Adipocyte (in vitro differentiated cells): ENCODE measurements around the gene NEDD4.
"Not testable (repeated sequence)": the region's sequence is repeated elsewhere in the genome, so short reads cannot be mapped to it uniquely, and the experiment has no call there.

Experiments
- DNase-seq: peaks from one replicate; pipeline ENCODE4 v3.0.0-alpha.2; 2015; ENCODE audit warnings: low read depth
- H3K27me3 ChIP-seq: replicated peaks from 2 replicates; pipeline ENCODE4 v1.7.0; 2013; ENCODE audit warnings: mild to moderate bottlenecking, low read length, moderate library complexity; ENCODE audit not compliant: control insufficient read depth, insufficient read depth
- H3K36me3 ChIP-seq: 2 replicates; pipeline ENCODE4 v1.7.0; 2013; ENCODE audit warnings: low read length, mild to moderate bottlenecking, moderate library complexity; ENCODE audit not compliant: control insufficient read depth, insufficient read depth, severe bottlenecking
- H3K4me1 ChIP-seq: 2 replicates; pipeline ENCODE4 v1.7.0; 2013; ENCODE audit warnings: mild to moderate bottlenecking, low read length, moderate library complexity; ENCODE audit not compliant: control insufficient read depth, insufficient read depth
- H3K4me3 ChIP-seq: 2 replicates; pipeline ENCODE4 v1.7.0; 2013; ENCODE audit warnings: mild to moderate bottlenecking, low read length, moderate library complexity
- H3K9ac ChIP-seq: 2 replicates; pipeline ENCODE4 v1.7.0; 2013; ENCODE audit warnings: mild to moderate bottlenecking, low read length, moderate library complexity
- H3K9me3 ChIP-seq: 2 replicates; pipeline ENCODE4 v1.7.0; 2013; ENCODE audit warnings: mild to moderate bottlenecking, low read length, moderate library complexity; ENCODE audit not compliant: control insufficient read depth

The NEDD4 gene

DNA sequence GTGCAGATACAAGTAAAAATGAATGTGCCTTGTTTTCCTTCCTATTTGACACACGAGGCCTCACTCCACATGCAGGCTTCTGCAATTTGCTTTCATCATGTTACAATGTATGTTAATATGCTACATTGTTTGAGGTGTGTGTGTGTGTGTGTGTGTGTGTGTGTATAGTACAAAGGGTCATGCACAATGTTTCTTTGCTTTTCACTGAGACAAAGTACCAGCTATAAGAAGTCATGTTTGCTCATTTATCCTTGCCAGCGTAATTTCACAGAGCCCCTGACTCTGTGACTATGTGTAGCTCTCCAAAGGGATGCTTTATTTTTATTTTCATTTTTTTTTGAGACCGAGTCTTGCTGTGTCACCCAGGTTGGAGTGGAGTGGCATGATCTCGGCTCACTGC is 38.0 kb upstream of the NEDD4 start:
- H3K27me3 ChIP-seq: no peaks in the 10 kb centered on the region

DNA sequence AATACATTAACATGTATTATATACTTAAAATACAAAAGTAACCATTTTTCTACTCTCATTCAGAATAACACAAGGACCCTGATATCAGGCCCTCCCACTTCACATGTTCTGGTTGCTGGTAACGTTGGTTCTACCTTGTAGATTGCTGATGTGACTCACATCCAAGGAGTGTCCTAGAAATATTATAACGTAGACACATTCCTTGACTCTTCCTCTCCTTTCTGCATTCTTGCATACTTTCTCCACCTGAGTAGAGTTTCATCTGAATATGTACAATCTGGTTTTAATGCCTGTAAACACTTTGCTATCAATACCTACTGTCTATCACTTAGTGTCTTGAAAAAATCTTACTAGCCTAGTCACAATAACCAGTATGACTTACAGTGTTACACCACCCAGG is 35.0 kb upstream of the NEDD4 start:
- Histone ChIP-seq H3K9me3 (no peaks in the 10 kb centered on the region), H3K27me3 (no peaks in the 10 kb centered on the region), H3K4me3 (no peak overlapping the region), H3K4me1 (no peaks in the 10 kb centered on the region), H3K36me3 (no peaks in the 10 kb centered on the region), H3K9ac (no peak overlapping the region)
- DNase-seq: no peak

More for the DNA sequence above, 38.0 kb upstream of the NEDD4 start:
- Histone ChIP-seq H3K36me3 (no peaks in the 10 kb centered on the region), H3K9ac (no peak overlapping the region), H3K9me3 (no peaks in the 10 kb centered on the region), H3K4me3 (no peak overlapping the region), H3K4me1 (no peaks in the 10 kb centered on the region)
- no peak for DNase-seq

DNA sequence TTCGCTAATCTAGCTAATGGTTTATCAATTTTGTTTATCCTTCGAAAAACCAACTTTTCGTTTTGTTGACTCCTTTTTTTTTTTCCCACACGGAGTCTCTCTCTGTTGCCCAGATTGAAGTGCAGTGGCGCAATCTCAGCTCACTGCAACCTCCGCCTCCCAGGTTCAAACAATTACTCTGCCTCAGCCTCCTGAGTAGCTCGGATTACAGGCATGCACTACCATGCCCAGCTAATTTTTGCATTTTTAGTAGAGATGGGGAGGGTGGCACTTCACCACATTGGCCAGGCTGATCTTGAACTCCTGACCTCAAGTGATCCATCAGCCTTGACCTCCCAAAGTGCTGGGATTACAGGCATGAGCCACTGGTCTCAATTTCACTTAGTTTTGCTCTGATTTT is 29.7 kb upstream of the NEDD4 start:
- H3K9me3 ChIP-seq, H3K4me1 ChIP-seq, H3K4me3 ChIP-seq, H3K27me3 ChIP-seq, H3K36me3 ChIP-seq, DNase-seq, H3K9ac ChIP-seq: not testable (repeated sequence)

DNA sequence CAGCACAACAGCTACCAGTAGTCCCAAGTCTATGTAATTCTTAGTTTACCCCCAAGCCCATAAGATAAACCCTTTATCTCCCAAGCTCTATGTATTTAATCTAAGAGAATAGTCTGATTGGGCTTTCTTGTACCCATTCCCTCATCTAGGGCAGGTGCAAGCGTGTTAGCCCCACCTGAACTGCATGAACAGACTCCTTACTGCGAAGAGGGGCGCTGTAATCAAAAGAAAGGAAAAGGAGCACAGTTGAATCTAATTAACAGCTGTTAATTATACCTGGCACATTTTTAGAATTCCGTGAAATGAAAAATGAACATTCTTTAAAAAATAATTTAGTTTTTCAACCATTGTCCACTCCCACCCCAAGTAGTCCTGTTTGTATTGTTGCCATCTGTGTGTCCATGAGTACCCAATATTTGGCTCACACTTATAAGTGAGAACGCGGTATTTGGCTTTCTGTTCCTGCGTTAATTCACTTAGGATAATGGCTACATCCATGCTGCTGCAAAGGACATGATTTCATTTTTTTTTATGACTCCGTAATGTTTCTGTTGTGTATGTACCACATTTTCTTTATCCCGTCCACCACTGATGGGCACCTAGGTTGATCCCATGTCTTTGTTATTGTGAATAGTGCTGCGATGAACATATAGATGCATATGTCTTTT is 26.5 kb upstream of the NEDD4 start:
- Histone ChIP-seq H3K36me3 (no peaks in the 10 kb centered on the region), H3K4me1 (no peaks in the 10 kb centered on the region), H3K9me3 (no peaks in the 10 kb centered on the region), H3K4me3 (no peak overlapping the region), H3K9ac (no peak overlapping the region), H3K27me3 (no peaks in the 10 kb centered on the region)
- no peak for DNase-seq

DNA sequence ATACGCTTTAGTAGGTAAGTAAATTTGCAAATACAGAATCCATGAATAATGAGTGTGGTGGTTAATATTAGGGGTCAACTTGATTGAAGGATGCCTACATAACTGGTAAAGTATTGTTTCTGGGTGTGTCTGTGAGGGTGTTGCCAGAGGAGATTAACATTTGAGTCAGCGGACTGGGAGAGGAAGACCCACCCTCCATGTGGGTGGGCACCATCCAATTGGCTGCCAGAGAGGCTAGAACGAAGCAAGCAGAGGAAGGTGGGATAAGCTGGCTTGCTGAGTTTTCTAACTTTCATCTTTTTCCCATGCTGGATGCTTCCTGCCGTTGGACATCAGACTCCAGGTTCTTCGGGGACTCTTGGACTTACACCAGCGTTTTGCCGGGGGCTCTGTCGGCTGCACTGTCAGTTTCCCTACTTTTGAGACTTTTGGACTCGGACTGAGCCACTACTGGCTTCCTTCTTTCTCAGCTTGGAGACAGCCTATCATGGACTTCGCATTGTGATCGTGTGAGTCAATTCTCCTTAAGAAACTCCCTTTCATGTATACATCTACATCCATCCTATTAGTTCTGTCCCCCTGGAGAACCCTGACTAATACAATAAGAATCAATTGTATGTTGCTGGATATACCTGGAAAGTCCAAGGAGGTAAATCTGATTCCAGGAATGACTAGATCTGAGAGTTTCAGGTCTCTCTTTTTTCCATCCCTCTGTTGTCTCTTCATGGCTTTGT is 25.8 kb upstream of the NEDD4 start:
- no peaks in the 10 kb centered on the region for H3K9me3 ChIP-seq
- H3K9ac ChIP-seq: no peak overlapping the region
- H3K27me3 ChIP-seq: no peaks in the 10 kb centered on the region
- no peak overlapping the region for H3K4me3 ChIP-seq
- DNase-seq: no peak
- no peaks in the 10 kb centered on the region for H3K4me1 ChIP-seq
- no peaks in the 10 kb centered on the region for H3K36me3 ChIP-seq

DNA sequence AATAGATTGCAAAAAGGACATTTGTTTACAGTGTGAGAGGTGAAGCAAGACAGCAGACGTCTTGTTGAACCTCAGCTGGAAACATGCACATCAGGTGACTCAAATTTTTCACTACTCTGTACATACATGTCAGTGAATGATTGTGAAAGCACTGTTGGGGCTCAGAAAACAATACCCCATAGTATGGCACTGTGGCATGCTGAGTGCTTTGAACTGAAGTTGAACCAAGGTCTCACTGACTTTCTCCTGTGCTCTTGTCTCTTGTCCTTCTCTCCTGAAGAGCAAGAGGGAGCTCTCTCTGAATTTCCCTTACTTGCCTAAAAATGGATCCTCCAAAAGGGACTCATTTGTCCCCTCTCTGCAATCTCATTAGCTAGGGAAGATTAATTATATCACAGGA is 24.5 kb upstream of the NEDD4 start:
- Histone ChIP-seq H3K4me3 (no peak overlapping the region), H3K9me3 (no peaks in the 10 kb centered on the region), H3K4me1 (no peaks in the 10 kb centered on the region), H3K27me3 (no peaks in the 10 kb centered on the region), H3K36me3 (no peaks in the 10 kb centered on the region), H3K9ac (no peak overlapping the region)
- DNase-seq: peak; percentile 25

DNA sequence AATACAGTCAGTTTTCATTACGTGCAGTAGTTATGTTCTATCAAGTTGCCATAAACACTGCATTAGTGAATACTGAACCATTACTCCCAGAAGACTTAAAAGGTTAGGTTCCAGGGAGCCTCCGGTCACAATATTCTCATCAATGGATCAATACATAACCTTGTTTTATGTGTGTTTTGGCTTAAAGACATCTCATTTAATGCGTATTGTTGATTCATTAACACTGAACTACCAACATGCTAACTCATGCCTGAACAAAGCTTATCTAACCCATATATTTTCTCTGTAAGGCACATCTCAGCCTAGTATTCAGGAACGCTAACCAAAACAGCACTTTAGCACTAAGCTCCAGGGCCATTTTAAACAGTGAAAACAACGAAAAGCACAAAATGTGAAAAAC is 24.1 kb upstream of the NEDD4 start:
- Histone ChIP-seq H3K9ac (no peak overlapping the region), H3K4me3 (no peak overlapping the region), H3K36me3 (no peaks in the 10 kb centered on the region), H3K27me3 (no peaks in the 10 kb centered on the region), H3K9me3 (no peaks in the 10 kb centered on the region), H3K4me1 (no peaks in the 10 kb centered on the region)
- DNase-seq: no peak

DNA sequence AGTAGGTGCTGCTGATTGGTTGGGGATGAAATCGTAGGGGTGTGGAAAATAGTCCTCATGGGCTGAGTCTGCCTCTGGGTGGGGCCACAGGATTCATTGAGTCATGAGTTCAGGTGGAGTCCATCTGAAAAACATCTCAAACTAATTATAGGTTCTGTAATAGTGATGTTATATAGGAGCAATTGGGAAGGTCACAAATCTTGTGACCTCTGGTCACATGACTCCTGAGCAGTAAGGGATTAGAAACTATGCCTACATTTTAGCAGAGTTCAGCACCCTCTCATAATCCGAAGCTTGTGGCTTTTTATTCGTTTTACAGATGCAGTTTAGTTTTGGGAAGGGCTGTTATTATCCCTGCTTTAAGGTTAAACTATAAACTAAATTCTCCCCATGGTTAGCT is 22.9 kb upstream of the NEDD4 start:
- no peaks in the 10 kb centered on the region for H3K27me3 ChIP-seq
- DNase-seq: no peak
- no peak overlapping the region for H3K9ac ChIP-seq
- H3K4me1 ChIP-seq: no peaks in the 10 kb centered on the region
- no peak overlapping the region for H3K4me3 ChIP-seq
- H3K9me3 ChIP-seq: no peaks in the 10 kb centered on the region
- no peaks in the 10 kb centered on the region for H3K36me3 ChIP-seq

DNA sequence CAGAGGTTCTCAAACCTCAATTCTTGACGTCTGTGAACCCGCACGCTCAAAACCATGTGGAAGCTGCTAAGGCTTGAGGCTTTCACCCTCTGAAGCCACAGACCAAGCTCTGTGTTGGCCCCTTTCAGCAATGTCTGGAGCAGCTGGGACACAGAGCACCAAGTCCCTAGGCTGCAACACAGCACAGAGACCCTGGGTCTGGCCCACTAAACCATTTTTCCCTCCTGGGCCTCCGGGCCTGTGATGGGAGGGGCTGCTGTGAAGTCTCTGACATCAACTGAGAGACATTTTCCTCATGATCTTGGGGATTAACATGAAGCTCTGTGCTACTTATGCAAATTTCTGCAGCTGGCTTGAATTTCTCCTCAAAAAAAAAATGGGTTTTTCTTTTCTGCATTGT is 21.3 kb upstream of the NEDD4 start:
- Histone ChIP-seq H3K9ac (no peak overlapping the region), H3K9me3 (no peaks in the 10 kb centered on the region), H3K36me3 (no peaks in the 10 kb centered on the region), H3K27me3 (no peaks in the 10 kb centered on the region), H3K4me3 (no peak overlapping the region), H3K4me1 (no peaks in the 10 kb centered on the region)
- no peak for DNase-seq

DNA sequence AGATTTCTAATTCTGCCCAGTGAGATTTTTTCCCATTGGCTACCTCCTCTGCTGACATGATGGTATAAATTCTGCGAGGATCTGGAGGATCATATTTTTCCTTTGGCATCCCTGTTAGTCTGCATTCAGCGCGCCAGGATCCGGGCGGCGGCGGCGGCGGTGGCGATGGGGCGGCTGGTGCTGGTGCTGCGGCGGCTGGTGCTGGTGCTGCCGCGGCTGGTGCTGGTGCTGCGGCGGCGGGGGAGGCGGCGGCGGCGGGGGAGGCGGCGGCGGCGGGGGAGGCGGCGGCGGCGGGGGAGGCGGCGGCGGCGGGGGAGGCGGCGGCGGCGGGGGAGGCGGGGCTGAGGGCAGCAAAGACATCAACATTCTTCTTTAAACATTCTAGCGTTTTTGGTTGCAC is 13.6 kb upstream of the NEDD4 start:
- peak; percentile 58 for DNase-seq
- not testable (repeated sequence) for H3K27me3 ChIP-seq

DNA sequence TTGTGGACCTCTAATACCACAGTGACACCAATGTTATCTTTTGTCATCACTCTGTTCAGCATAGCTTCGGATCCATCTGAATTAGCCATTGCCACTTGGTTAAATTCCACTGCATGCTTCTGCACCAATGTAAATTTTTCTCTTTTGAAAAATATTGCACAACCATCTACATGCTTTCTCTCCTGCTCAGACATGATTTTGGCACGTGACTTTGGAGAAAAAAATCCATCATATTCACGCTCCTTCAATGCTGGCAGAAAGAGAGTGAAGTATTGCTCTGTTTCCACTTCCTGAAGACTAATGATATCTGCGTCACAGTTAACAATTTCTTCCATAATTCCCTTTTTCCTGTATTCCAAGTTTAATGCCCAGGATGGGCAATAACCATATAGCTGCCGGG is 13.0 kb upstream of the NEDD4 start:
- DNase-seq: peak; percentile 52
- not testable (repeated sequence) for H3K9me3 ChIP-seq, H3K4me1 ChIP-seq, H3K36me3 ChIP-seq, H3K27me3 ChIP-seq
- Histone ChIP-seq H3K9ac (peak overlapping the region; percentile 83), H3K4me3 (peak overlapping the region; percentile 85)

More for the DNA sequence above, 13.6 kb upstream of the NEDD4 start:
- not testable (repeated sequence) for H3K9me3 ChIP-seq, H3K36me3 ChIP-seq, H3K4me1 ChIP-seq
- Histone ChIP-seq H3K9ac (peak overlapping the region; percentile 83), H3K4me3 (peak overlapping the region; percentile 85)

DNA sequence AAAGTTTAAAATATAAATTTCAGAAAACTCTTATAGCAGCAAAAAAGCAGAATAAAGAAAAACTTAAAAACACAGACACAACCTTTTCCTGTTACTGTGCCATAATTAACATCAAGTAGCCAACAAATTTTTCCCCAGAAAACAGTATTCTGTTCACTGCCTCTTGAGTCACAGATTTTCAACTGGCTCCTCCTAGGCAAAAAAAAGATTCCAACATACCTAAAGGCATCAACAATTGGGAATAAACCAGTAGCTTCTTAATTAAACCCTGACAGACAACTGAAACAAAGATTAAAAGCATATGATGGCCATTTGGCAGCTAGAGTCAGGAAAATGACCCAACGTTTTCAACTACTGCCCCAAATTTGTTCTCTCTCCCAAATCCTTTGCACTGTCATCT is 10.9 kb upstream of the NEDD4 start:
- H3K27me3 ChIP-seq, H3K4me1 ChIP-seq, DNase-seq, H3K4me3 ChIP-seq, H3K9me3 ChIP-seq, H3K9ac ChIP-seq, H3K36me3 ChIP-seq: not testable (repeated sequence)
